PFSK-1 (cell line): Measurements from ENCODE around the gene CSPG4. TPM values are rescaled to one million over a fixed set of nuclear protein-coding genes. Genes with fewer than 3 reads are reported as not detected.
A peak's percentile ranks its signal among the peaks of the same experiment; 100 is the strongest.

Experiments used
- FOXP2 ChIP-seq: optimal IDR thresholded peaks from 2 replicates; pipeline ENCODE3; 2011; ENCODE audit warnings: borderline replicate concordance, control low read depth, inconsistent platforms; ENCODE audit not compliant: insufficient read depth; ENCODE audit errors: extremely low read length, extremely low read depth
- POLR2AphosphoS5 ChIP-seq: IDR thresholded peaks from 2 replicates; pipeline ENCODE4 v1.6.1; 2012; ENCODE audit warnings: low read depth, mild to moderate bottlenecking, control low read depth, low read length, moderate library complexity
- REST ChIP-seq, 2 experiments: IDR thresholded peaks; 2 replicates each; pipeline versions ENCODE4 v1.6.1 to v1.8.0; 2011 to 2012; ENCODE audit warnings: low read depth in 2 of 2, low read length in 2 of 2, control low read depth in 1 of 2, inconsistent platforms in 1 of 2, mild to moderate bottlenecking in 1 of 2, moderate library complexity in 1 of 2; ENCODE audit not compliant: insufficient read depth in 1 of 2
- SIN3A ChIP-seq: IDR thresholded peaks from 2 replicates; pipeline ENCODE4 v1.6.1; 2012; ENCODE audit warnings: mild to moderate bottlenecking, low read length, moderate library complexity, borderline replicate concordance; ENCODE audit not compliant: insufficient read depth
- TAF1 ChIP-seq: IDR thresholded peaks from 2 replicates; pipeline ENCODE4 v1.6.1; 2012; ENCODE audit warnings: low read length, control low read depth, borderline replicate concordance; ENCODE audit not compliant: insufficient read depth
- polyA plus RNA-seq: library from polyadenylated mRNA; unstranded; fragments of >200 nt; gene quantifications from one replicate; pipeline ENCODE4 v1.2.1, GENCODE V29; 2012; ENCODE audit warnings: low read depth, missing spikeins; ENCODE audit not compliant: insufficient read length

The CSPG4 gene
- polyA plus RNA-seq = 95.1 TPM

GRCh38 chr15:75712668-75713337 lies at the start of gene CSPG4:
CSPG4 (minus strand) TSS chr15:75712848; CDS start chr15:75712755, 93 bp downstream.
- no peak for TF ChIP-seq SIN3A
- peak; percentile 61; the same call in 1 of the 2 replicates for TF ChIP-seq TAF1
- TF ChIP-seq POLR2AphosphoS5 = peak; percentile 72
- TF ChIP-seq REST (IDR thresholded peaks at IDR 0.05; ENCODE audit: insufficient read depth in 1 of 2, low read depth in 2 of 2, low read length in 2 of 2) = no peak
- peak; percentile 56 for TF ChIP-seq FOXP2

GRCh38 chr15:75761446-75762356 lies 49.1 kb upstream of the CSPG4 start:
- TF ChIP-seq REST (IDR thresholded peaks at IDR 0.05; ENCODE audit: insufficient read depth in 1 of 2, low read depth in 2 of 2, low read length in 2 of 2) (no peak), FOXP2 (no peak), POLR2AphosphoS5 (no peak), TAF1 (no peak), SIN3A (no peak)

- no peak for TF ChIP-seq TAF1
- TF ChIP-seq REST (IDR thresholded peaks at IDR 0.05; ENCODE audit: insufficient read depth in 1 of 2, low read depth in 2 of 2, low read length in 2 of 2) = no peak
- no peak for TF ChIP-seq POLR2AphosphoS5
- no peak for TF ChIP-seq FOXP2
- TF ChIP-seq SIN3A = no peak
These were observed 48.2 kb upstream of the CSPG4 start for GRCh38 chr15:75760704-75761435.

- TF ChIP-seq TAF1 (no peak), FOXP2 (no peak), POLR2AphosphoS5 (no peak), REST (IDR thresholded peaks at IDR 0.05; ENCODE audit: insufficient read depth in 1 of 2, low read depth in 2 of 2, low read length in 2 of 2) (no peak), SIN3A (no peak)
These were observed 46.9 kb upstream of the CSPG4 start for GRCh38 chr15:75759416-75760130.
